Colon (tissue), 2 donors: Measurements from ENCODE around the gene DNAH6.
"Not testable (repeated sequence)": the region's sequence is repeated elsewhere in the genome, so short reads cannot be mapped to it uniquely, and the experiment has no call there.

Experiments
- FAIRE-seq: peaks from 2 replicates; lab custom pipeline; 2012; peaks lifted over from hg19 to GRCh38; lab: Jason Lieb, UNC
- donor health status: control.
- donor health status: control.

Gene DNAH6

GRCh38 chr2:84497285-84497684 is 19.0 kb upstream of the DNAH6 start:
- peak; percentile 41 for FAIRE-seq

DNA sequence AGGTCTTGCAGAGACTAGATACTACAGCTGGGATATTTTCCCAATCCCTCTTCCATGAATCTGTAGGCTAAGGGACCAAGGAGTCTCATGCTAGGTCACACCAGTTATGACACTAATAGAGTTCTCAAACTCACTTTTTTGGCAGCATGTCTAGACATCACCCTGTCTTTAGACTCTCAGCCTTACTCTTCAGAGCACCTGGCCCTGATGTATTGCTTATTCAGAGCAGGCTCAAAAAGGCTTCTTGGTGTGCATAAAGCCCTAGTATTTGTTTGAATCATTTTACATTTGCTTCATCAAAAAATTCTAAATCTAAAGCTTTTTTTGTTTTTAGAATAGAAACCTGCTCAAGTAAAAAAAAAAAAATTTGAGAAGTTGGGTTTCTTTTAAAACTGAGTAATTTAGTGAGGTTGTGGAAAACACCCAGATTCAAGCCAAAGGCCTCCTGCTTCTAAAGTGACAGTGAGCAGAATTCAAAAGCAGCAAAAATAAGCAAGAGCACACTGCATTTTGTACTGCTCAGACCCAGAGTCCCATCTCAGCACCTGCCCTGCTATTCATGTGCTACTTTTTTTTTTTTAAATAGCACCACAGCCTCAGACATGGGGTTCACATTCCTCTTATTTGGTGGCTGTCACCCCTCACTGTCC is 18.0 kb upstream of the DNAH6 start:
- no peak for FAIRE-seq

DNA sequence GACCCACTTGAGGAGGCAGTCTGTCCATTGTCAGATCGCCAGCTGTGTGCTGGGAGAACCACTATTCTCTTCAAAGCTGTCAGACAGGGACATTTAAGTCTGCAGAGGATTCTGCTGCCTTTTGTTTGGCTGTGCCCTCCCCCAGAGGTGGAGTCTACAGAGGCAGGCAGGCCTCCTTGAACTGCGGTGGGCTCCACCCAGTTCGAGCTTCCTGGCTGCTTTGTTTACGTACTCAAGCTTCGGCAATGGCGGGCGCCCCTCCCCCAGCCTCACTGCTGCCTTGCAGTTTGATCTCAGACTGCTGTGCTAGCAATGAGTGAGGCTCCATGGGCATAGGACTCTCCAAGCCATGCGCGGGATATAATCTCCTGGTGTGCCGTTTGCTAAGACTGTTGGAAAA is 5.3 kb upstream of the DNAH6 start:
- not testable (repeated sequence) for FAIRE-seq

GRCh38 chr2:84515788-84516187 is 510 bp upstream of the DNAH6 start:
- no peak for FAIRE-seq

DNA sequence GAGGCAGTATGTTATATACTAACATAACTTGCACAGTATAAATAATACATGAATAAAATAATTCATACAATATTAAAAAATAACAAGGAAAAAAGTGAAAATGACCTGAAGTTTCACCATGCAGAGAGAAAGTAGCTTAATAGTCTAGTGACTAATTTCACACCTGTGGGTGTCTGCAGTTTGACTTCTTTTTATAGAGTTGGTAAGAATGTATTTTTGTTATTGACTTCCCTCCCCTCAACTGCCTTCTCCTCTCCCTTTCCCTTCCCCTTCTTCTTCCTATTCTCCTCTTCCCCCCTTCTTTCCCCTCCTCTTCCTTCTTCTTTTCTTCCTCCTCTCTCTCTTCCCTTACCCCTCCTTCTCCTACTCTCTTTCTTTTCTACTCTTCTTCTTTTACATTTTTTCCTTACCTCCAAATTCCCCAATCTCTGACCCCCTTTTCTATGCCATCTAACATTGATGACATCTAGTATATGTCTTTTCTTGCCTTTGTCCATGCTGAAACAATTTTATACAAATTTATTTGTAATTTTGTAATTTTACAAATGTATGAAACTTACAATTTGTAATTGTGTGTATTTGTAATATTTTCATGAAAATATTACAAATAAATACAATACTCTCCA is 3.1 kb downstream of the DNAH6 start:
- FAIRE-seq, result no peak

DNA sequence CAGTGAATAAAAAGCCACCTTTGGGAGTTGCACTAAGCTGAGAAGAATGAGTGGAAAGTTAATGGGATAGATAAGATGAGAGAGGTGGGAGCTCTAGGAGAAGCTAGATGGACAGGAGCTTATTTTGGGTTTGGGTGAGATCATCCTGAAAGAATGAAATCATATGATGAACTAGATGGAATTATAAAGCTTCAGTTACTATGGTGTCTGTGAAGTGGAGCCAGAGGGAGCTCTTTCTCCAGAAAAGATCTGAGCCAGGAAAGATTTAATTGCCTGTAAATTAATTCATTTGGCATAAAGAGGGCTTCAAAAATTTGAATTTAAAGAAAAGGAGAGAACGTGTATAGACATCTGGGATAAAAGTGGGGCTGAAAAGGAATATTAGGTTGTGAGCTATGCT is 10.3 kb downstream of the DNAH6 start:
- FAIRE-seq, result no peak

DNA sequence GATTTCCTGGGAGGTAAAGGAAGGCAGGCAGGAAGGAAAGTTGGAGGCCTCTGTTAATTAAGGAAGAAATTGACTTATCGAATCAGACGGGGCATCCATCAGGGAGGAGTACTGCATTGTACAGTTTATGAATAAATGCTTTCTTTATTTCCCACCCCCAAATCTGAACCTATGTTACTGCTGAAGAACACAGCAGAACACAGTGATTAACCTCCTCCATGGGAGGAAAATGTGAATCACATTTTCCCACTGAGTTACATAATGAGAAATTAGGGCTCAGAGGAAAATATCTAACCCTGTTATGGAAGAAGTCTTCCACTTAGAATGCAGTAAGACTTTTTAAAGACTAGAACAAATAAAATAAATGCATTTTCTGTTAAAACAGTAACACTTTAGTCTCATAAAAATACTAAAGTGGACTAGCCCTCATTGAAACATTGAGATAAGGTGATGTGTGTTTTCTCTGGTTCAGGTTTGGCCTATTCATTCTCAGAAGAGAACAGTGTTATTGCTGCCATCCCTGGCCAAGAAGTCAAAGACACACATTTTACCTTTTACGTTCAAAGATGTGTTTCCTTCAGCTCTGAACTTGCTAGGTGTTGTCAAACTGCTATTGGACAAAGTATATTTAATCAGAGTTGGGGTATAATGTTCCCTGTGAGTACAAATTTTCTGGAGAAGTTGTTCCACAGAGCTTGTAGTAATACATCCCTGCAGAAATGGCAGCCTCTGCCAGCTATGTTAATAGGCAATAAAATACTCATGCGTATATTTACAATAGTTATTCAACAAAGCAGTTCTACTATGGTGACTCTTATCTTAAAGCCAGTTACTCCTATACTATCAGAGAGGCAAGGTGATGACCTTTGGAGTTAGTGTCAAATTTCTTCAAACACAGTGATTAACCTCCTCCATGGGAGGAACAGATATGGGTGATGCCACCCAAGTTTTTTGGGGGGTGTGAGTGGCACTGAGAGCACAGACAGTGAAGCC is 11.1 kb downstream of the DNAH6 start:
- peak; percentile 45 for FAIRE-seq

DNA sequence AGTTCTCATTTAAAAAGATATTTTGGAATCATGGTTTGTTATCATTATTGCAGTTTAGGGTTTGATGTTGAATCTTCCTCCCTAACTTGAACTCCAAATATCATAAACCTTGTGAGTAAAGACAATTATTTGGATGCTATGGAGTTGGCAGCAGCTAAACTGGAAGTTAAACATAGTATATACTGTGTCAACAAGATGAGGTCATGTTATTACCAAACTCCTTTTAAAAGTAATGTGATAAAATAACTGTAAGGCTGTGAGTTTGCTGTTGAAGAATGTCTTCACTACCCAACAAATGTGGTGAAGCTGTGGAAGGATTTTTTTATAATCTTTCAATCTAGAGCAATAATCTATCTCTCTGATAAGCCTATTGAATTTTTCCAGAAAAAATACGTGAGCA is 16.0 kb downstream of the DNAH6 start:
- FAIRE-seq, result peak; percentile 53

DNA sequence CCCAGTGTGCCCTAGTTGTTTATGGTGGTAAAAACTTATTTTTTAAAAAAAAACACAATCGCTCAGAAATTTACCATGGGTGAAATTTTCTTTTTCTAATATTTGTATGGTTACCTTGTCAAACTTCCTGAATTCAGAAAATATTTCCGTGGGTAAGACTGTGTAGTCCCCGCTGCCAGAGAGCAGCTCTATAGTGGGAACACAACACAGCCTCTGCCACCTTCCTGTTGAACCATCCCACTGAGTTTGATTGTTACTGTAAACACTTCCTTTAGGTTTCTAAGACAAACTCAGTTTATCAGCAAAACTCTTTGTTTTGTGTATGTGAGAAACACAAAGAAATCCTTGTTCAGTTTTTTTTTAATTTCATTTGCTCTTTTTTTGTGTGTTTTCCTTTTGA is 17.9 kb downstream of the DNAH6 start:
- FAIRE-seq, result no peak

- no peak for FAIRE-seq
Observed at GRCh38 chr2:84537251-84537650, 21.0 kb downstream of the DNAH6 start.

DNA sequence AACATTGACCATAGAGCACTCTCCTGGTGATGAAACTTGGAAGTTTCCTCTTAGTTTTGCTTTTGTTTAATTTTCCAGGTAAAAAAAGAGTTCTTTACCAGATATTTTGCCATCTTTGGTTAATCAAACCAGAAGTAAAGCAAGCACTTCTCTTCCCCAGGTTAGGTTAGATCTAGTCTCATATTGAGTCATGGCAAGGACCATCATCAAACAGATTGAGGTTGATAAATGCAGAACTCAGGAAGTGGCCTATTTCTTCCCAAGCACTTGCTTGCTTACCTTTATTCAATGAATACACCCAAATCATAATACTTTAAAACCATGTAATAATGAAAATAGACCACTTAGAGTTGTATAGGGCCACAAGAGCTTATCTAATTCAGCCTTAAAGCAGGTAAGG is 23.4 kb downstream of the DNAH6 start:
- FAIRE-seq, result no peak

DNA sequence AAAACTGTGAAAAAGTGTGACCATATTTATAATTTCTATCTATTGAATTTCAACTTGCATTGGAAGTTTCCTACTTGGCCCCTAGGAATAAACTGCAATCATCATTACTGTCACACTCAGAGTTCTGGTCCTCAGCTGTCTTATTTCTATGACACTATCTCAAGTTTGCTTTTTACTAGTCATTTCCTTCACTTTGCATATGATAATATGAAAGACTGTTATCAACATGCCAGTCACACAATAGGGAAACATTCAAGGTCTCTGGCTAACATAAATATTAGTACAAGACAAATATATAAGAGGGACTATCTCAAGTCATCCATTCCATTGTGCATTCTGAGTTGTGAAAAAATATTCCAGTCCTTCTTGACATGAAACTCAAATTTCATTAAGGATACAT is 28.7 kb downstream of the DNAH6 start:
- FAIRE-seq, result no peak

DNA sequence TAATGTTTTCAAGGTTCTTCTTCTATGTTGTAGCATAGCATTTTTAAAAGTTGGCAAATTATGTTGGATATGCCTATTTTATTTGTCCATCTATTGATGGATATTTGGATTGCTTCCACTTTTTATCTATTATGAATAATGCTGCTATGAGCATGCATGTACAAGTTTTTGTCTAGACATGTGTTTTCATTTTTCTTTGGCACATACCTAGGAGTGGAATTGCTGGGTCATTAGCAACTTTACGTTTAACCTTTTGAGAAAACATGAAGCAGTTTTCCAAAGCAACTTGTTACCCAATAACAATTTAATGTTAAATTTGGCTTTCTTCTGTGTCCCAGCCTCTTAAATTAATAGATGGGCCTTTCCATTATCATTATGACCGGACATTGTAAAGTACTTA is 30.3 kb downstream of the DNAH6 start:
- FAIRE-seq, result no peak

DNA sequence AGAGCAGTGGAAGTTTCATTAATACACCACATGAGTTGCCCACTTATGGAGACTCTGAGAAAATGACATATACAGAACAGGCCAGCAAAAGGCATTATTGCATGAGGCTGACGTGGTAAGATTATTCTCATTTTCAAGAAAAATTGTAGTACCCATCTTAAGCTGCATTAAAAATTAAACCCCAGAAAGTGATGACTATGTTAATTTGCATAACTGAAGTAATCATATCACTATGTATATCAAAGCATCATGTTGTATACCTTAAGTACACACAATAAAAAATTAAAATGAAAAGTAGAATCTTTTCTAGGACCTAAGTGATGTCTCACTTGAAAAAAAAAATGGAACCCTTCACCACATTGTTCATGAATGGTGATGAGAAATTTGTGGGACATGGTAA is 32.0 kb downstream of the DNAH6 start:
- peak; percentile 47 for FAIRE-seq

DNA sequence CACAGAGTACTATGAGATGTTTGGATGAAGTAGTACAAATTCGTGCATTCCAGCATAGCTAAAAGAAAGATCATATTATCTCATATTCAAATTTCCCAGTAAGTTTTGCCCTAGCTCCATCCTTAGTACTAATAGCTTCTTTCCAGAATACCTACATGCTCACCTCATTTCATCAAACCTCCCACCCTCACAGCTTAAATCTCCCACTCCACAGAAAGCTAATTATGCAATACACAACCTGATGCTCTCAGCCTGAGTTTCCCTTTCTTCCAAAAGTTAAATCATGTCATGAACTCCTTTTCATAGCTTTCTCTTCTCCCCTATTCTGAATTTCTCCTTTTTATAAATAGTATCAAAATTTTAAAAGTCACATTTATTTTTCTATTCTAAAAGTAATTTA is 34.6 kb downstream of the DNAH6 start:
- no peak for FAIRE-seq

DNA sequence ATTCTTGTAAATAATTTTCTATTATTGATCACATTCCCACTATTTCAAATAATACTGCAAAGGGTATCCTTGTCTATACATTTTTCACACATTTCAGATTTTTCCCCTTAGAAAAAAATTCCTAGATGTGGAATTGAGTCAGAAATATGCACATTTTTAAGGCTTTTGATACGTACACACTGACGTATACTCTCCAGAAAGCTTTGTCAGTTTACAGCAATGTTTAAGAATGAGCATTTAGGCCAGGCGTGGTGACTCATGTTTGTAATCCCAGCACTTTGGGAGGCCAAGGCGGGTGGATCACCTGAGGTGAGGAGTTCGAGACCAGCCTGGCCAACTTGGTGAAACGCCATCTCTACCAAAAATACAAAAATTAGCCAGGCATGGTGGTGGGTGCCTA is 35.2 kb downstream of the DNAH6 start:
- not testable (repeated sequence) for FAIRE-seq

GRCh38 chr2:84556190-84556589 is 39.9 kb downstream of the DNAH6 start:
- FAIRE-seq, result no peak

- no peak for FAIRE-seq
Observed at GRCh38 chr2:84559838-84560237, 43.5 kb downstream of the DNAH6 start.

DNA sequence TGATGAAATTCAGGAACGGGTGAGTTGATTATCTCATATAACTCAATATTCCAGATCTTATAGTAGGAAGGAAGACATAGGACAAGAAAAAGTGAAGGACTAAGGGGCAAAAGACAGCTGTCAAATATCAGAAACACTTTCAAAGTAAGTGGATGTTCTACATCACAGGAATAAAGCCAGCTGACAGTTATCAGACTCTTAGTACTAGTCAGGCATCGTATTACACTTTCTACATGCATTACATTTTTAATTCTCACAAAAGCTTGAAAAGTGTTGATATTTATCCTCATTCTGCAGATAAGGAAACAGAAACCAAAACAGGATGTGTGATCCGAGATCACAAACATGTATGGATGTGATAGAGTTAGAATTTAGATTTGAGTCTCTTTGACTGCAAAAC is 63.4 kb downstream of the DNAH6 start:
- FAIRE-seq, result no peak

DNA sequence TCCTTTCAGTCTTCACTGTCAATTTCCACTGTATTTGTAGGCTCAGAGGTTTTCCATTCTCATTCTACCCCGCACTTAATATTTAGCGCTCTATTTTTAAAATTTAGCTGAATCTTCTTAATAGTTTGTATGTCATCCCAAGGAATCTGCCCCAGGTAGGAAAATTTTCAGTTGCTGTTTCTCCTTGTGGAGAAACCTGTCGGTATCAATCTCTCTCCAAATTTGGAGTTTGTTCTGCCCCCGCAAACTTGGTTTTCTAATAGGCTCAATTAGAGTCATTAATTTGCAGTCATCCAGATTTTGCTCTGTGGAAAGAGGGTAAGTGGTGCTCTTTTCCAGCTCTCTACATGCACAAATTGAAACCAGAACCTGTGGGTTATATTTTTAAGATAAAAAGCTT is 87.6 kb downstream of the DNAH6 start:
- no peak for FAIRE-seq

DNA sequence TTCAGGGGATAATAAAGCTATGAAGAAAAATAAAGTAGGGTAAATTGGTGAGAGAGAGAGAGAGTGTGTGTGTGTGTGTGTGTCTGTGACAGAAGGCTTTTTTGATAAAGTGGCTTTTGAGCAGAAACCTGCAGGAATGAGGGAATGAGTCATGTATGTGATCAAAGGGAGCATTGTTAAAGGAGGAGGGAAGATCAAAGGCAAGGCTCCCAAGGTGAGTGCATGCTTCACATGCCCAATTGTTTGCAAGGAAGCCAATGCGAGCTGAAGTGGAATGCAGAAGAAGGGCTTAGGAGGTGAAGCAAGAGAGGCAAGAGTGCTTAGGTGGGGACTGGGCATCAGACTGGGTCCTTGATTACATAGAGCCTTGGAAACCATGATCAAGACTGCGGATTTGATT is 96.8 kb downstream of the DNAH6 start:
- FAIRE-seq, result no peak

GRCh38 chr2:84619794-84620371 is 103.6 kb downstream of the DNAH6 start:
- FAIRE-seq, result no peak

- FAIRE-seq, result no peak
Observed at GRCh38 chr2:84628486-84628885, 112.2 kb downstream of the DNAH6 start.
